CD4-positive, alpha-beta T cell treated with Interleukin-17A for 1 hour (primary cell): ENCODE measurements around the gene IRAG1.

Experiments
- DNase-seq: peaks from one replicate; pipeline ENCODE4 v3.0.0-alpha.2; 2020

The IRAG1 gene

DNA sequence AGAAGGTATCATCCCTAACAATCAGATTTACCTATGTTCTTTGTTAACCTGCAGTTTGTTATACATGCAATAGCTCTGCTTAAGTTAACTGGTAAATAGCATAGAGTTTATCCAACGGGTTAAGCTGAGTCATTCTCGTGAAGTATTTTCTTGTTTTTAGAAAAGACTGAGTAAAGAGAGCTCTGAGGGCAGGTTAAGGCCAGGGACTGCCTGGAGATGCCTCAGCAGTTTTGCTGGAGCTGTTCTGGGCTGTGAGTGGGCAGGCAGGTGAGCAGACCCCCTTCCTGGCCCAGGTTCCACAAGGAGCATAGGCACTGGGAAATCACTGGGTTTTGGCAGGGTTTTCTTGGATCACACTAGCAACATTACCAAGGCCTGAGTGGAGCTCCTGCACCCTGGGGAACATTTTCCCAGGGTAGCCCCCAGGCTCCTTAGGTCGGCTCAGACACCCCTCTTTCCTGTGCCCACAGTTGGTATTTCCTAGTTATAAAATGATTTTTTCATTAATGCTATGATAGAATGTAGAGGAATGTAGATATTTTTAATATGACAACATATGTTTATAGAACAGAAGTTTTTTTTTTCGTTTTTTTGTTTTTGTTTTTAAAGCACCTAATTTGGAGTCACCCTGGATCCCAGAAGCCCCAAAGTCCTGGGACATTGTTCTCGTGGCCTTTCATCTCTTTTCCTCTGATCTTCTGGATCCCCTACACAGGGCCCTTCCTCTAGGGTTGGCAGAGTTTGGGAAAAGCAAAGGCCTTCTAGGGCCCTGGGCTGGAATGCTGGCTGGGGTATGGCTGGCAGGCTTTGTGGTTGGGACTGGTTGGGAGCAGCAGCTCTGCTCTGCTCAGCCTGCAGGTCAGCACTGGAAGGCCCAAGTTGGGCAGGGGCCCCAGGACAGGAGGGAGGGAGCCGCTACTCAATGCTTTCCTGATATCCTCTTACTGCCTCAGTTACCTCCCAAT, 26.7 kb downstream of the IRAG1 start:
- no peak for DNase-seq

DNA sequence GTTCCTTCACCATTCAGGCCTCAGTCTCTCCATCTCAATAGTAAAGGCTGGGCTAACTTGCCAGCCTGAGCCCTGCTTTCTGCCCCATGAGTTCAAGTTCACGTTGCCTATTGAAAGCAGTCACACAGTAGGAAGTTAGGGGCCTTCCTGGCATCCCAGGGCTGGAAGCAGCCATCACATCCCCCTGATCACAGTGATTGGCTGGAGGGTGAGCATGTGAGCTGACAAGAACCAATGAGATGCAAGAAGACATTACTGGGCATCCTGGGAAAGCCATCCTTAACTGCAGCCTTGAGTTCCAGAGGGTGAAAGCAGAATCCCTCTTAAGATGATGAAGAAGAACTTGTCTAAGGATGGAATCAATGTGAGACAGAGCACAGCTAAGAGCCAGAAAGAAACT, 29.1 kb downstream of the IRAG1 start:
- DNase-seq: no peak

DNA sequence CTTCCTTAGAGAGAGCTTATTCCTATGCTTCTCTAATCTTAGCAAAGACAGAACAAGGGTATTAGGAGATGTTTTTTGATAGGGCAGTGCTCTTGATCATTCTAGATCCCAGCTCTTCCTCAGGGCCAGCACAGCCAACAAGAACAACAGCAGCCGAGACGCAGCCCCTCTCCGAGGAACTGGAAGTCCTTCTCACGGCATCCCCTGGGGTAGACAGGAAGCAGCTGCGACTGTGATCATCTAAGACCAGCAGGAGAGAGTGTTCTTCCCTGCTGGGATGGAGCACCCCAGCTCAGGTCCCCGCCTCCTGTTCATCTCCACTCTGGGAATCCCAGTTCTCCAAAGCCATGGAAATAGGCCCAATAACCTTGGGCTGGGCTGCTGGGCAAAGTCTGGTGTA, 29.6 kb downstream of the IRAG1 start:
- no peak for DNase-seq

DNA sequence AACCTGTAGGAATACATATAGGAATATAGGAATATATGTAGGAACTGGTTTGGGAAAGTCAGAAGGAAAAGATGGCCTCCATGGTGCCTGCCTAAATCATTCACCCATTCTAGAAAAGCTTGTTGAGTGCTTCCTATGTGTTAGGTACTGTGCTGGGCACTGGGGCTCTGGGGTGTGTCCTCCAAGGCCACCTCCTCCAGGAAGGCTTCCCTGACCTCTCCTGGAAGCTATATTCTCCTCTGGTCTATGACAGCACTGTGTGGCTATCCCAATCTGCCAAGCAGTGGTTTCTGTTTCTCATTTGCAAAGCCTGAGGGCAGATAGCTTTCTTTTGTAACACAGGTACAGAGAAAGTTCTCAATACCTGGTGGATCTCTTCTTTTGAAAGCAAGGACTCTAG, 30.2 kb downstream of the IRAG1 start:
- DNase-seq: no peak

DNA sequence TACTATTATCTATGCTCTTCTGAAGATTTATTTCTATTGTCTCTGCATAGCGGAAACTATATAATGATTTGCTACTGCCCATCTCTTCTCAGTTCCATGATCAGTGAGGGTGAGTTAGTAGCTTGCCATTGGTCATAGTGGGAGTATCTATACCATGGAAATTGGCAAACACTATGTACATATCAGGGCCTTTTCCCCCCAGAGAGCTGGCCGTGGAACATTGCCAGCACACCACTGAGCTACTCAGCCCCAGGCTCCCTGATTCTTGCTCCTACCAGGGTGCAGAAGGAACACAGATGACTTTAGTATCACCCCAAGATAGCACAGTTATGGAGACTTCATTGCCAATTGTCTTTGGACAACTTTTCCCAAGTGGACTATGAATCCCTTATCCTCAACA, 33.2 kb downstream of the IRAG1 start:
- no peak for DNase-seq

DNA sequence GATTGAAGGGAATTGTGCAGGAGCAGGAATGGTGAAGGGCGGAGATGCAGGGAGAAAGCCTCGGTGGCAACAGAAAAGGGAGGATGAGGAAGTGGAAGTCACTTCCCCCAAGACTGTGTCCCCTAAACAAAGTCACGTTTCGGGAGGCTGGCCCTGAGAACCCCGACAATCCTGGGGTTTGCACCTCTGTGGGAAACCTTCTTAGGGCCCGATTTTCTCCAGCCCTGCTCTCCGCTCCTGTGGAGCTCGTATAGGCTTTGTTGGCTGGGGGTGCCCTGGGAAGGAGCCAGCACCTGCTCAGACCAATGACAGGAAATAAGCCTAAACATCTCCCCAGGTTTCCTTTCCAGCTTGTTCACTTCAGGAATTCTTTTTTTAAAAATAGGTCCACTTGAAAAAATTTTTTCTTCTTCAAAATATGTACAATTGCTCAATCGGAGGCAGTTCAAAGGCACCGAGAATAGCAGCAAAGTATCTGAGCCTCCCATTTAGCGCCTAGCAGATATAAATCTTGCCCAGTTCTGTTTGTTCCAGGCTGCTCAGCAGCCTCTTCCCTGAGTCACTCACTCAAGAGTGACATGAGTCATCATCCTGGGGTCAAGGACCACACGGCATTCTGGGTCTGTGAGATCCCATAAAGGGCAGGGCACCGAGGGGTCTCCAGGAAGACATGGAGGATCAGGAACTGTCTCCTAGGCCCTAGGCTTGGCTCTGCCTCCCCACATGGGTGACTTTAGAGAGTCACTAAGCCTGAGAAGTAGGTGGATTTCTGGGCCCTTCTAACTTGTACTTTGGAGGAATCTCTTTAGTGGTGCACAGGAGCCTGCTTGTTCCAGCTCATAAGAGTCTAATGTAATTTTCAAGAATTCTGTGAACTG, 34.0 kb downstream of the IRAG1 start:
- DNase-seq: no peak

DNA sequence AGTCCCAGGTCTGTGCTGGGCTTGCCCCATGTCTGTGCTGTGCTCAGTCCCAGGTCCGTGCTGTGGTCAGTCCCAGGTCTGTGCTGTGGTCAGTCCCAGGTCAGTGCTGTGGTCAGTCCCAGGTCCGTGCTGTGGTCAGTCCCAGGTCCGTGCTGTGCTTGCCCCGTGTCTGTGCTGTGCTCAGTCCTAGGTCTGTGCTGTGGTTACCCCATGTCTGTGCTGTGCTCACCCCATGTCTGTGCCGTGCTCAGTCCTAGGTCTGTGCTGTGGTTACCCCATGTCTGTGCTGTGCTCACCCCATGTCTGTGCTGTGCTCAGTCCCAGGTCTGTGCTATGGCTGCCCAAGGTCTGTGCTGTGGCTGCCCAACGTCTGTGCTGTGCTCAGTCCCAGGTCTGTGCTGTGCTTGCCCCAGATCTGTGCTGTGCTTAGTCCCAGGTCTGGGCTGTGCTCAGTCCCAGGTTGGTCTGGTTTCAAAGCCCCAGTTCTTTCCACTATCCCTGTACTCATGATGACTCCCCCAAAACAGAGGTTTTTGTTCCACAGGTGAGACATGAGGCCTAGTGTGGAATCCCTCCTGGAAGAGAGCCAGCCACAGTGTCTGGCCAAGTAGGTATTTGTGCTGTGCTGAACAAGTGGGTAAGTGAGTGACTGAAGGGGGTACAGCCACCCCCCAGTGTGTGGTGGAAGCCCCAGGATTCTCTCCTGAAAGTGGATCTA, 34.8 kb downstream of the IRAG1 start:
- no peak for DNase-seq

DNA sequence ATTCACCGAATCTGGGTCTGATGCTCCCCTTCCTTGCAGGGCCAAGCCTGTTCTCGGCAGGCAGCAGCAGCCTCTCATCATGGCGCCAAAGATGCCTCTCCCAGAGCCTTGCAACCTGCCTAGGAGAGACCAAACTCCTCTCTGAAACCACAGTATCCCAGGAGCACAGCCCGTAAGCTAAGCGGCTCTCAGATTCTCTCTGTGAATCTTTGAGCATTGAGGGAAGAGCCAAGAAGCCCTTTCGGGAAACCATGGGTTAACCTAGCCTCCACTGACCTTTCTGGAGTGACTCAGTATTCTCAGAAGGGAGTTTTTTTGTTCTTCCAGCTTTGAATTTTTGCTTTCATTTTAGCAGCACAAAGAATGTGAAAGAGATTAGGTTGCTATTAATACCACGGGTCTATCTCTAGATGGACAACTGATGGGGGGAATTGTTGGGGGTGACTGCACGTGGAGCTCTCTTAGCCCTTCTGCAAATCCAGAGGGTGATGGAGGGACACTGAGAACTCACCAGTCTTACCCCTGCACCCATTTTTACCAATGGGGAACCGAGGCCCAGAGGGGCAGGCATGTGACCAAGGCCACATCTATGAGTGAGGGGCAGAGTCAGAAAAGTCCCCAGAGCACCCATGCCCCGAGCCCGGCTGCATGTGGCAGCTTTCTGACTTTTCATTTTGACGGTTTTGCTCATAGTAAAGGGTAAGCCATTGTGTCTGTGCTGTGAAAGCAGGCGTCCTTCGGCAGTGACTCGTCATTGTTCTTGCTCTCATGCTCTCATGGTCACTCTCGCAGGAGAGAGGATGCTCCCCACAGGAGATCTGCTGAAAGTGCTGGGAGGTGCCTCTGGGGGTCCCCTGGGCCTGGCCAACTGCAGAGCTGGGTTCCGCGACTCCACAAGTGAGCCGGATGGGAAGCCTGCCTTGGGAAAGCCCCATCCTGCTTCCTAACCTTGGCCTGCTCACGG, 36.0 kb downstream of the IRAG1 start:
- DNase-seq: no peak

DNA sequence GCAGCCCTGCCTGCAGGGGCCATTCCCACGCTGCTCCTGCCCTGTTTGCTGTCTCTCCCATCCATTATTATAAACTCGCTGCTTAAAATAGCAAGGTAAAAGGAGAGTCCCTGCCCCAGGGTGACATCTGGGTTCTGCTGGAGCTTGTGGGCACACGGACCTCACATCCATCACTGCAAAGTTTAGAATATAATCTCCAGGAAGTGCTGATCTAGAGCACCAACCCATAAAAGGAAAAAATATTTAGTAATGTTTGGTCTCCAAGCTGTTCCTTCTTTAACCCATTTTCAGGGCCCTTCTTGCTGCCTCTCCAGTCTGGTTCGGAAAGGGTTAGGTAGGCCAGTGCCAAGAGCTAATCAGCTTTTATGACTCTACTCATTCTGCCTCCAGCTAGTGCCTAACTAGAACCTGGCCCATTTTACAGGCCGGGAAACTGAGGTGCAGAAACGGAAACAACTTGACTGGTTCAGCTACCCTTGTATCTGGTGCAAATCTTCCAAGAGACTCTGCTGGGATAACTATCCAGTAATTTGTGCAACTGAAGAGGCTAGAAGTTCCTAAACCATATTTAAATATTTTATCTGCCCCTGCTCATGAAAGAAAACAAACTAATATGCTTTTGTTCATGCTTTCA, 37.5 kb downstream of the IRAG1 start:
- no peak for DNase-seq

DNA sequence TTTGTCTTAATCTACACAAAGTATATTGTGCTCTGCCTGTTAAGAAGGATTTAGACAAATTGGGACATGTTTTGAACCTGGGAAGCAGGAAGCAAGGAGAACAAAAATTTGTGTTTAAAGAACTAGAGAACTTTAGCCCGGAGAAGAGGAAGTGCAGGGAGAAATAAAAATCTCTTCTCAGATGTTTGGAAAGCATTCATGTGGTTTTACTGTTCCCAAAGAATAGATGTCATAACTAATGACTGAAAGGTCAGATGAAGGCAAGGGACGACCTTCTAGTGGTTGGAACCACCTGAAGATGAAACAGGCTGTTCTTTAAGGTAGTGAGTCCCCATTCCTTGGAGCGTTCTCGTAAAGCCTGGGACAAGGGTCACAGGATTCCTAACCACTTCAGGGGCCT, 38.3 kb downstream of the IRAG1 start:
- no peak for DNase-seq

DNA sequence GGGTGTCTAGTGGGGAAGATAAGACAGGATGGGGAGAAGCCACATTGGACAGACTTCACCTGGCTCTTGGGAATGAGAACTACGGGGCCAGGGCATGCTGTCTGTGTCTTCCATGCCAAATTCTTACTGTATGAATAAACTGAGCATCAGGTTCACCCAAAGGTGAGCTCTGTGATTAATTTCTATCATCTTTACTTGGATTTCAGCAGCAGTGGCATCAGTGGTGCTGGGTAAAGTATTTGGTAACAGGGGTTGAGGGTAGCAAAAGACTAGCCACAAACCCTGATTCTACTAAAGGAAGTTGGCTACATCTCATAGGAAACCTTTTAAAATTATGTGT, 38.8 kb downstream of the IRAG1 start:
- no peak for DNase-seq

DNA sequence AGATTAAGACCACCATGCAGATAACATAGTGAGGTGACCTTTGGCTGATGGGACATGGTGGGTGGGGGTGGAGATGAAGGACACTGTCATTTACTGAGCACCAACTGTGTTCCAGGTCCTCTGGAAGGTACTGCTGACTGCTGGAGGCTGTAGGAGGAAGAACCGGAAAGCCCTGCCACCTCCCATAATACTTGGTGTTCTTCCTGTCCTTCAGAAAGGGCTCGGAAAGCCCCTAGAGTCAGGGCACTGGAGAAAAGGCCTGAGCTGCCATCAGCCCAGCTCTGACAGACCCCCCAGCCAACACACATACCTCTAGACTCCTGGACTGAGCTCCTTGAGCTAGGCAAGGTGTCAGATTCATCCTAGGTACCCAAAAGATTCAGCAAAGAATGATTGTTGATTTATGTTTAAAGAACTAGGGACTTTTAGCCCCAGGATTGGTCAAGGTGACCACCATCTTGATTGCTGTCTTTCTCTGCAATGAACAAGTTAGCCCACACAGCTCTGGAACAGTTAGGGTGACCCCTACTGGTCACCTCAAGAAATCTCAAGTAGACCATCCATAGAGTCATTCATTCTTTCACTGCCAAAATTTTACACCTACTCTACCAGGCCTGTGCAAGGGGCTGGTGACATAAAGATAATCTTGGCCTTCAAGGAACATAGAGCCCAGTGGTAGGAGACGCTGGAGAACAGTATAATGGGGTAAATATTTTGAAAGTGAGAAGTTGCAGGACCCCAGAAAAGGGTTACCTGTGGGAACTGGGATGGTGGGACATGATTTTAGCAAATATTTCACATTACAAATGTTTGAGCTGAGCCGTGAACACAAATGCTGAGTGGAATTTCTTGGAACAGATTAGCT, 39.4 kb downstream of the IRAG1 start:
- DNase-seq: peak; percentile 66

DNA sequence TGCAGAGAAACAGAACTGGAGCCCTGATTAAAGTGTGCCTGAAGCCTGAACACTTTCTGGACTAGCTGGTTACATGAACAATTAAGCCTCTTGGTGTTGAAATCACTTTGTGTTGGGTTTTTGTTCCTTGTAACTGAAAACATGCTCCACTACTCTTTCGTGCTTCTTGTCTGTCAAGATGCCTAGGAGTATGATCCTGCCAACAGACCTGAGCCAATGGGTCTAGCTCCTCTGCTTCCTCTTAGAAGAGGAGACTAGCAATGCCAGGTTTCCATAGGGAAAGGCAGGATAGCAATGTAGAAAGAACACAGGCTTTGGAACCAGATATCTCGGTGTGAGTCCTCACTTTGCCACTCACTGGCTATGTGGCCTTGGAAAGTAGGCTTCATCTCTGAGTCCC, 40.3 kb downstream of the IRAG1 start:
- no peak for DNase-seq

DNA sequence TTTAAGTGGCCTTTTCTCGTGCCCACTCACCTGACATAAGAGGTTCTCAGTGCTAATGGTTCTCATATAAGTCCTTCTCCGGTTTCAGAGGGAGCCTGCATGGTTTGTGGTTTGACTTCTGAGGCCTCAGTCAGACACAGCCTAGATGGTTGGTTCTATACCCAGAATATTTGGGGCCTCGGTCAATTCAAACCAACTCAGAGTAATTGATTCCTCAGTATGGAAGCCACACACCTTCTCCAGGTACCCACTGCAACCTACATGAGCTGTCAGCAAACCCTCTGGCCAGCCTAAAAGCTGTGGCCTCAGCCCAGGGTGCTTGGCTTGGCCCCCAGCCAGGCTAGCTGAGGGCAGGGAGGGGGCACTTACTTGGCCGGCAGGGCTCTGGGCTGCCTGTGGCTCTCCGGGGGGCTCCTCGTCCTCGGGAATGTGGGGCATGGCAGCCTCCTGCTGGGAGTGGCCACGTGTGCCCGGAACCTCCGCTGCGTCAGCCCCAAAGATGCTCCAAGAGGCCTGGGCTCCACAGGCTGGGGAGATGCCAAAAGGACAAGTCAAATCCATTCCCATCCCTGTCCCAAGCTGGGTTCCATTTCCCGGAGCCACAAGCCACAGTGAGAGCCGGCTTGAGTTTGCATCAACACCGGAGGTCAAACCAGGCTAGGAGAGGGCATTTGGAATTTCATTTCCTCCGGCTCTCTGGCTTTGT, 41.7 kb downstream of the IRAG1 start:
- no peak for DNase-seq

DNA sequence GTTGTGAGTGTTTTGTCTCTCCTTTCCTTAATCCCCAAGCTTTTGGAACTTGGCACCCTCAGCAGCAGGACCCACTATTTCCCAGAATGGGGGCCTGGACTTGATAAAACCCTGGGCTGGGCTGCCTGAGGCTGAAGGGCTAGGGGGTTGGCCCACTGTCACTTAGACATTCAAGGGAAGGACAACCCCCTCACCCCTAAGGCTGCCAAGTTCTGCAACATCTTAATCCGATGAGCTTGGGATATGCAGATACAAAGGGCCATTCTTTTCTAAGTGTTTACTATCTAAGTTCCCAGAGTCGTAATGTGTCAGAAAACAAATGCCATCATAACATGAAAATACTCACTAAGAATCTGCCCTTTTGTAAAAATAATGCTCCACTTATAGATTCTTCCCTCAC, 42.9 kb downstream of the IRAG1 start:
- DNase-seq: no peak

DNA sequence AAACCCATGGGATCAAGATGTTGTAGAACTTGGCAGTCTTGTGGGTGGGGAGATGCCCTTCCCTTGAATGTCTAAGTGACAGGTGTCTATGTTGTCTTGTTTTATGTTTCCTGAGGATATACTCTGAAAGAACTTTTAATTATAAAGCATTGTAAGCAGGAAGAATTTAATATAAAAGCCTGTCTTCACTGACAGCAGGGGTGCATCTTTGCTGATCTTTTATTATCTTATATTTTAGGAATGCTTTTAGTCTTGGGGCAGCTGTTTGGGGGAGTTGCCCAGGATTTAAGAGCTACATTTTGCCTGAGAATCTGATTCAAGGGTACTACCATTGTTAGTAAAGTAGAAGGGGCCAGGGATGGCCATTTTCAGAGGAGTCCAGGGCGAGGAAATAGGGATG, 43.4 kb downstream of the IRAG1 start:
- no peak for DNase-seq

DNA sequence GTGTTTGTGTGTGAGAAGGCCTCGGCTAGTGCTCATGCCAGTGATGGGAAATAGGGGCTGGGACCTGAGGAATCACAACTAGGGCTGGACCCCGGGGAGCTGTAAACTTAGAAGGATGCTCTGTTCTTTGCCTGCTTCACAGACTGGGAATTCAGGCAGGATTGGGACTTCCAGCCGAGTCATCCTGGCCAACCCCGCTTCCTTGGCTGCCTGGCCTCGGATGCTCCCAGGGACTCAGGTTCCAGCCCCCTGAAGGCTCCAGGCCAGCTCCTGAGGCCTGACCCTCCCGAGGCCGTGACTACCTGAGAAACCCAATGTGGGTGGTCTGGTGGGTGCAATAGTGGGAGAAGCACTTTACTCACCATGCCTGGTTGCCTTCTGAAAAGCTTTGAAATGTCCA, 44.7 kb downstream of the IRAG1 start:
- DNase-seq: no peak

DNA sequence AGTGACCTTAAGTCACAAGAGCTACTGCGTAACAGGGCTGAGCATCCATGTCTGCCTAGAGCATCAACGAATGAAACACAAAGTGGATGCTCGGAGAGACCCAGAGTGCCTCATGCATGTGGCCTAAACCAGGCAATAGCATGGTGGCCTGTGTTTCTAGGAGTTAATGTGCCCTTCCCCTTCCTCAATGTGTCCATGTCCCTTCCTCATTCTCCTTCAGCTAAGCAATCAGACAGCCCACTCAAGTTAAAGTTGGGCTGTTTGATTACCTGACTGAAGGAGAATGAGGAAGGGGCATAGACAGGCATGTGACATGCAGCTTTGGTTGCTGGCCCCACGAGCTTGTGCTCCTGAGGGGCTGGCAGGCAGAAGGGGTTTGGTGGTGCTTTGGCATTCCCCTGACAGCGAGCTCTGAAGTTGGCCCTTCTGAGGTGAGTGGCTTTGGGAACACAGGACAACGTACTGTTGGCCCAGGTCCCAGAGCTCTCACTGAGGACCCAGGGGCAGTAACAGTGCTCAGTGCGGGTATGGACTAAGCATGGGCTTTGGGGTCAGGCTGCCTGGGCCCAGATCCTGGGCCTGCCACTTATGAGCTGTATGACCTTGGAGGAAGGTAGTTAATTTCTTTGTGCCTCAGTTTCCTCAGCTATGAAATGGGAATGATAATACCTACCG, 46.7 kb downstream of the IRAG1 start:
- no peak for DNase-seq

DNA sequence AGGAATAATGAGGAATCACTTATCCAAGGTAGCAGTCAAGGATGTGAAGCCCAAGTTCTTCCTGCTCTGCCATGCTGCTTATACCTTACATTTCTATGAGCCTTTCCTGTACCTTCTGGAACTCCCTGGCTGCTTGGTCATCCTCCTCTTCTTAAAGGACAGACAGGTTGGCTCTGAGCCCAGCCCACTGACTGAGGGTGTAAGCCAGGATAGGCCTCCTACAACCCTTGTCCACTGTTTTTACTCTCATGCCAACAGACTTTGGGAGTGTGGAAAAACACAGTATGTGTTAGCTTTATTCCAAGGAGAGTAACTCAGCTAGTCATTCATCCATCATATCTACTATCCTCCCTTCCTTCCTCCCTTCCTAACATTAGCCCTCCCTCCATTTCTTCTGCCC, 47.5 kb downstream of the IRAG1 start:
- no peak for DNase-seq
